Mesodermal cell (in vitro differentiated cells): ENCODE measurements around the gene ANTXR1.
A peak's percentile ranks its signal among the peaks of the same experiment; 100 is the strongest.

Experiments used
- H3K27ac ChIP-seq: 2 replicates; pipeline ENCODE4 v1.7.0; 2013; ENCODE audit warnings: mild to moderate bottlenecking, low read depth, low read length, moderate library complexity; ENCODE audit not compliant: severe bottlenecking
- H3K36me3 ChIP-seq: 2 replicates; pipeline ENCODE4 v1.7.1; 2013; ENCODE audit warnings: mild to moderate bottlenecking, low read length, moderate library complexity; ENCODE audit not compliant: control insufficient read depth, insufficient read depth
- H3K4me1 ChIP-seq: one replicate; pipeline ENCODE4 v1.7.1; 2013; ENCODE audit warnings: mild to moderate bottlenecking, low read length; ENCODE audit not compliant: insufficient read depth, control insufficient read depth, poor library complexity, severe bottlenecking
- H3K4me3 ChIP-seq: 2 replicates; pipeline ENCODE4 v1.7.0; 2013; ENCODE audit warnings: low read length, control low read depth, mild to moderate bottlenecking; ENCODE audit not compliant: insufficient read depth, poor library complexity, severe bottlenecking; ENCODE audit errors: extremely low read depth
- H3K9me3 ChIP-seq: 2 replicates; pipeline ENCODE4 v1.7.1; 2013; ENCODE audit warnings: mild to moderate bottlenecking, low read length, moderate library complexity; ENCODE audit not compliant: control insufficient read depth
- WGBS, 2 experiments: methylation state at CpG; one replicate each; pipeline ENCODE4 v1.1.5; 2013; ENCODE audit warnings: missing lambda C conversion rate in 2 of 2; ENCODE audit not compliant: insufficient coverage in 2 of 2; 5-methylcytosine and 5-hydroxymethylcytosine counted together

Gene ANTXR1

GRCh38 chr2:69003731-69004130 is 9.2 kb upstream of the ANTXR1 start:
- no peak overlapping the region for H3K27ac ChIP-seq
- no peaks in the 10 kb centered on the region for H3K4me1 ChIP-seq
- no peaks in the 10 kb centered on the region for H3K9me3 ChIP-seq
- H3K4me3 ChIP-seq, result no peak overlapping the region
- H3K36me3 ChIP-seq, result no peaks in the 10 kb centered on the region
- WGBS, 2 experiments, result 88 to 93% methylated on average over 1 of the region's 2 CpGs

DNA sequence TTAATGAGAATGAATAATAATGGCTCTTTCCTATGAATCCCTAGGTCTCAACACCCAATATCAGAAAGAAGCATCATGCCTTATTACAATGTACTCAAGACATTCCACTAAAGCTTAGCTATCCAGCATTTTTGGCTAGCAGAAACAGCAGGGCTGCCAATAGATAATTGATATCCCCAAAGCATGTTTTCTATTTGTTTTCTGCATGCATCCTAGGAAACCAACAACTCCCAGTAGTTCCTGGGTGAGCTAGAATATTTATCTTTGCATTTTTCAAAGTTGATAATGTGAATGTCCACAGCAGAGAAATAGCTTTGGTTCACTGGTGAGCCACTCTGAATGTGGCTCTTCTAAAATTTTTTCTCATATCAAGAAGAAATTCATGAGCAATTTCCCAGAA is 5.8 kb upstream of the ANTXR1 start:
- no peaks in the 10 kb centered on the region for H3K36me3 ChIP-seq
- H3K27ac ChIP-seq, result no peak overlapping the region
- no peak overlapping the region for H3K4me3 ChIP-seq
- H3K4me1 ChIP-seq, result peaks cover 22% of the 10 kb centered on the region
- H3K9me3 ChIP-seq, result no peaks in the 10 kb centered on the region

GRCh38 chr2:69007603-69008002 is 5.4 kb upstream of the ANTXR1 start:
- Histone ChIP-seq H3K4me3 (no peak overlapping the region), H3K27ac (no peak overlapping the region), H3K4me1 (peaks cover 22% of the 10 kb centered on the region), H3K9me3 (no peaks in the 10 kb centered on the region), H3K36me3 (no peaks in the 10 kb centered on the region)

DNA sequence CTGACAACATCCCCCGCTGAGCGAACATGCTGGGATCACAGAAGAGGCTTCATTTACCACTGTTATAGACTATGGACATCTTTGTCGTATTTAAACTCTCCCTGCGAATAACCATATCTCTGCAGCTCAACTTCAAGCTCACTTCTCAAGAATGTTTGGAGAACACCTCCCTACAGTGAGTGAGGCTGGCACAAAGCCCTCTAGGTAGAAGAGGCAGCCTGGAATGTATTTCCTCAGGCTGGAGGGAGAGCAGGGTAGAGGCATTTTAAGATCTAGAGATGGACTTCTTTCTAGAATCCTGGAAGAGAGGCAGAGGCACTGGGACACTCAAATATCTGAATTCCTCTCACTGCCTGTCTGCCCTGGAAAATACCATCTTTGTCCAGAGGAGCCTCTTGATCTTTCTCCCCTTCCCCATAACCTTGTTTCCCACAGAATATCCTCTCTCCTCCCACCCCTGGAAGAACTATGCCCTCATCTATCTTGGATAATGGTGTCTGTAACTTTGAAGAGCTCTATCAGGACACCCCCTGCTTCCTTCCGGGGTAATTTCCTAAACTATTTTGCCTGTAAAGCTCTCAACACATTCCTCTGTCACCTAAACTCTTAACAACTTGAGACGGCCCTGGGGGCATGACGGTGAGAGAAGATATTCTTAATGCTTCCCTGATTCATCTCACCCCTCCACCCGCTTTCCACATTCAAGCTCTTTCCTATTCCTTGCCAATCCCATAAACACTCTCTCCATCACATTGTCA is 2.4 kb upstream of the ANTXR1 start:
- Histone ChIP-seq H3K36me3 (no peaks in the 10 kb centered on the region), H3K4me1 (peaks cover 22% of the 10 kb centered on the region), H3K4me3 (no peak overlapping the region), H3K9me3 (no peaks in the 10 kb centered on the region), H3K27ac (no peak overlapping the region)
- 57 to 78% methylated on average over 5 to 7 of the region's 8 CpGs for WGBS, 2 experiments

DNA sequence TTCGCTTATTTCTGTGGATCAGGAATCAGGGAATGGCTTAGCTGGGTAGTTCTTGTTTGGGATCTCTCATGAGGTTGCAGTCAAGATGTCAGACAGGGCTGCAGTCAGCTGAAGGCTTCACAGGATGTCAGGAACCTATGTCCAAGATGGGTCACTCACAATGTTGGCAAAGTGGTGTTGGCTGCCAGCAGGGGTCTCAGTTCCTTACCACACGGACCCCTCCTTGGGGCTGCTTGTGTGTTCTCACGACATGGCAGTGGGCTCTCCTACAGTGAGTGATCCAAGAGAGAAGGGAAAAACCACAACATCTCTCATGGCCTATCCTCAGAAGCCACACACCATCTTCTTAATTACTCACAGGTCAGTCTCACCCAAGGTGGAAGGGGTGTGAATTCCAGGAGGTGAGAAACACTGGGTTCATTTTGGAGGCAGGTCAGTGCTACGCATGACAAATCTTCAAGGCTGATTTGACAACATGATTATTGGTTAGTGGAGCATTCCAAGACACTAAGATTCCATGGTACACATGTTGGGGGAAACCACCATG is 1.3 kb upstream of the ANTXR1 start:
- peaks cover 22% of the 10 kb centered on the region for H3K4me1 ChIP-seq
- no peaks in the 10 kb centered on the region for H3K36me3 ChIP-seq
- H3K27ac ChIP-seq, result no peak overlapping the region
- H3K4me3 ChIP-seq, result no peak overlapping the region
- no peaks in the 10 kb centered on the region for H3K9me3 ChIP-seq
- 70 to 88% methylated on average over 1 to 2 of the region's 4 CpGs for WGBS, 2 experiments

DNA sequence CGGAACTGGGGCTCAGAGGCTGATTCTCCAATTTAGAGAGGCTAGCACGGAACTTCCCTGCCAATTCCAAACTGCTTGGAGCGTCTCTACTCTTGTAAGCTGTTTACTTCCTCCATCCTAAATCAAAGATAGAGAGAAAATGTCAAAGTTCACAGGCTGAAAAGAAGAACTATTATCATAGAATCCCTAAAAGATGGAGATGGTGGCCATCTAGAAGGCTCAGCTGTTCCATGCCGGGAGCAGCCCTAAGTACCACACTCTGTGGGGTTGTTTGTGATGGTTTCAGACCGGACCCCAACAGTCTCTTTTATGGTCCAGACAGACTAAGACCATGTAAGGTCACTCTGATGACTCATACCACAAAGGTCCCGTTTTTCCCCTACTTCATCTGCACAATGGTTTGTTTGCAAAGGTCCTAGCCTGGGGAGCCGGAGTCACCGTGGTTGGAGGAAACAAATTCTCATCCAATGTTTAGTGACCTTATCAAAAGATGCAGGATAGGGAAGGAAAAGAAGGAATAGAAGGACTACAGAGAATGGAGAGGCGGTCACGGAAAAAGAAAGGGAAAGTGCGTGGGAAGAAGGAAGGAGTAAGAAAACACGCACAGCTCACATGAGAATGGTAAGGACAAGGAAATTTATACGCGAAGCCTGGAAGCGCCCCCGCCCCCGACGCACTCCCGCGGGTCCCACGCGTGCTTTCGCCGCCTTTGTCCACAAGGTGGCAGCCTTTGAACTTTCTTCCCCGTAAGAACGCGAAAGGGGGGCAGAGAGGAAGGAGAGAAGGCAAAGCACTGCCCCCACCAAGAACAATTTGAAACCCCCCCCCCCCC is 453 bp upstream of the ANTXR1 start:
- WGBS, 2 experiments, result 41 to 53% methylated on average over 7 to 10 of the region's 27 CpGs
- Histone ChIP-seq H3K36me3 (peaks cover 2% of the 10 kb centered on the region), H3K9me3 (no peaks in the 10 kb centered on the region), H3K4me3 (peak overlapping the region; percentile 72), H3K4me1 (peaks cover 25% of the 10 kb centered on the region), H3K27ac (peak overlapping the region; percentile 76)

DNA sequence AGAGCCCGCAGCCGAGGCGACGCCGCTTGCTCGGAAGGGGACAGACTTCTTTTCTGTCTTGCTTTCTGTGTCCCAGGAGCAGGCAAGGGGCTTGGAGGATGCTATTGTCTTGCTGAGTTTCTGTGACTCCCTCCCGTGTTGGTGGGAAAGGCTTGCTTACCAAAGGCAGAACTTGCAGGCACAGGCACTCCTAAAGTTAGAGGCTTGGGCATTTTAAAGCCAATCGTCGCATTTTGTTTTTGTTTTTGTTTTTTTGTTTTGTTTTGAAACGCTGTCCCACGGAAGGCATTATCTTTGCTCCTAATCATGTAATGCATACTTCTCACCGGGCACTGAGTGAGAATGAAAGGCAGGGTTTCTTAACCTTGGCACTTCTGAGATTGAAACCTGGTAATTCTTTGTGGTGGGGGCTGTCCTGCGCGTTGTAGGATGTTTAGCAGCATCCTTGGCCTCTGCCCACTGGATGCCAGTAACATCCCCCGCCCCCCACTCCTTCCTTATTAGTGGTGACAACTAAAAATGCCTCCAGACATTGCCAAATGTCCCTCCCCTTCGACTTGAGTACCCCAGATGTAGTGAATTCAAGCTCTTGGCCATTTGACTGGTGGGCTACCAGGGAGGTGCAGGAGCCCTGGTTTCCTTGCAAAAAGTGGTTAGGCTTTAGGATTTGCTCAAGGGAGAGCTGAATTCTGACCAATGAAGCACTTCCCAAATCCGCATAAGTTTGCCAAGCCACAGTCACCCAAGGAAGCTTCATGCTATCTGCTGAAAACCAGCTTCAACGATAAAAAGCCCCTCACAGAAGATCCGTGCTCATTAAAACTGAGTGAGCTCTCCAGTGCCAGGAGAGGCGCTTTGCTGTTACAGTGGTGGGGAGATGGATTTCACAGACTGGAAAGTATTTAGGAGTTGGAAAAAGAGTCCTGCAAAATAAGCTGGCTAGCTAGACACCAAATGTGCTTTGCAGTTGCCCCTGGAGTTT is 1.2 kb downstream of the ANTXR1 start:
- Histone ChIP-seq H3K27ac (peak overlapping the region; percentile 76), H3K4me1 (peaks cover 30% of the 10 kb centered on the region), H3K9me3 (no peaks in the 10 kb centered on the region), H3K36me3 (peaks cover 12% of the 10 kb centered on the region), H3K4me3 (peak overlapping the region; percentile 72)
- WGBS, 2 experiments, result 0% methylated on average over 10 to 11 of the region's 20 CpGs

- Histone ChIP-seq H3K9me3 (no peaks in the 10 kb centered on the region), H3K4me3 (peak overlapping the region; percentile 12), H3K27ac (no peak overlapping the region), H3K36me3 (peaks cover 22% of the 10 kb centered on the region), H3K4me1 (peaks cover 8% of the 10 kb centered on the region)
- 92 to 100% methylated on average over 3 of the region's 5 CpGs for WGBS, 2 experiments
Measured at GRCh38 chr2:69017080-69017479, 4.1 kb downstream of the ANTXR1 start.

DNA sequence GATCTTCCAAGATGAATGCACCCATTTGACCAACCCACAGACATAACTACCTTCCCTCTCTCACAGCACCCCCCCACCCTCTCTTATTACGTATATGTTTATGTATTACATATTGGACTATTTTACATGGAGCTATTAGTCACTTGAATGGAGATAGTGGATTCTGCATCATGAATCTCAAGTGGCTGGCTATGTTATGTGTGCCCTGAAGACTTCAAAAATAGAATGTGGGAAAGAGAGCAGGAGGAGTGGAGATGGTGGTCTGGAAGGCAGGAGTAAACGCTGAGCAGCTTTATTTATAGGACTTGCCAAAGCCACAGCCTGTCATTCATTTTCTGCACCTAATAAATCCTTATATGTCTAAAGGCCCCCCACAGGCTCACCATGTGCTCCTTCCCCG is 4.9 kb downstream of the ANTXR1 start:
- H3K4me1 ChIP-seq, result peaks cover 8% of the 10 kb centered on the region
- WGBS, 2 experiments, result 100% methylated on average over 1 of the region's 3 CpGs
- H3K9me3 ChIP-seq, result no peaks in the 10 kb centered on the region
- no peak overlapping the region for H3K27ac ChIP-seq
- peaks cover 23% of the 10 kb centered on the region for H3K36me3 ChIP-seq
- no peak overlapping the region for H3K4me3 ChIP-seq

DNA sequence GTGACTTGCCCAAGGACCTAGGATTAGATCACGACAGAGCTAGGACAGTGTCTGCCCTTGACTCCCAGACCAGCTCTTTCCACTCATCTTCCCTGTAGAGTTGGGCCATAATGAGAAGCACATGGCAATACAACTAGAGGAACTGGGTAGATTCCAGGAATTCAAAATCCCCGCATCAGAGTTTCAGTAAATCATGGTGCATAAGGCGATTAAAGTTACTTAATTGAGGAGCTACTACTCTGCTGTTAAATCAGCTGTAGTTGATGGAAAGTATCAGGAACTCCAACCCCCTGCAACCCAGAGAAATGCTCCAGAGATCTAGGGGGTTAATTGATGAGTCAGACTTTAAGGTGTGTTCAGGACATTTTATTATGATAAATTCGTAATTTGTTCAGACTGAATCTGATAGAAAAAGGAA is 5.7 kb downstream of the ANTXR1 start:
- 83 to 91% methylated on average over 4 of the region's 4 CpGs for WGBS, 2 experiments
- peaks cover 8% of the 10 kb centered on the region for H3K4me1 ChIP-seq
- no peaks in the 10 kb centered on the region for H3K9me3 ChIP-seq
- peaks cover 23% of the 10 kb centered on the region for H3K36me3 ChIP-seq
- H3K27ac ChIP-seq, result no peak overlapping the region
- H3K4me3 ChIP-seq, result no peak overlapping the region
